GM23248 (cell line): ENCODE measurements around the gene GSG1L.

ENCODE experiments used
- EZH2 ChIP-seq: fragments of 200-600 bp; sonication (generic); IDR thresholded peaks from 2 replicates; pipeline ENCODE4 v1.6.1; 2018; ENCODE audit warnings: antibody characterized with exemption, mild to moderate bottlenecking; ENCODE audit not compliant: insufficient read depth, poor library complexity, severe bottlenecking
- EZH2phosphoT487 ChIP-seq: fragments of 200-600 bp; sonication (generic); IDR thresholded peaks from 2 replicates; pipeline ENCODE4 v1.6.1; 2018; ENCODE audit warnings: antibody characterized with exemption, moderate library complexity, mild to moderate bottlenecking, low read depth; ENCODE audit not compliant: insufficient read depth

DNA sequence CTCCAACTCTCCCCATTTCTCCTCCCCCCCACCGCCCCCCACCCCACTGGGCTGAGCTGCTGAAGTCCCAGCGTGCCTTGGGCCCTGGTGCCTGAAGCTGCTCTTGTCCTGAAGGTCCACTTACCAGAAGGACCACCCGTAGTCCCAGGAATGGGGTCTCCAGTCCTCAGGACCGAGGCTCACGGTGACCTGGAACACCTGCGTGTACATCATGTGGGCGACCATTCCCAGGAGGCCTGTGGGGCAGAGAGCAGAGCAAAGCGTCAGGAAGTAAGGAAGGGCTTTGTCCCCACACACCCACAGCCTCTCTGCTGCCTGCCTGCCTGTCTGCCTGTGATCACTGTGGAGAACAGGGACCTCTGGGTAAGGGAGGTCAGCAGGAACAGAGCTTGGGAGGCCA is 218.7 kb downstream of the GSG1L start:
- TF ChIP-seq EZH2 (no peak), EZH2phosphoT487 (no peak)
